Epithelial cell of proximal tubule (primary cell): ENCODE results near the gene PDZD2. TPM values are rescaled to one million over a fixed set of nuclear protein-coding genes. Genes with fewer than 3 reads are reported as not detected.
"Not testable (repeated sequence)": the region's sequence is repeated elsewhere in the genome, so short reads cannot be mapped to it uniquely, and the experiment has no call there.

ENCODE experiments used
- DNase-seq: peaks from one replicate; pipeline ENCODE4 v3.0.0-alpha.2; 2011; ENCODE audit warnings: low read depth
- H3K4me3 ChIP-seq: 2 replicates; pipeline ENCODE4 v1.5.1; 2011; ENCODE audit warnings: low read depth, mild to moderate bottlenecking, low read length
- total RNA-seq: library from RNA; depleted of rRNA; stranded (reverse); fragments of >200 nt; gene quantifications from 2 replicates; pipeline ENCODE4 v1.2.3, GENCODE V29; 2015
- TF ChIP-seq, protein P1 (sequence below): conservative IDR thresholded peaks from 2 replicates; pipeline ENCODE4 v1.5.1; 2012; ENCODE audit warnings: low read depth, mild to moderate bottlenecking, low read length

PDZD2 gene
- total RNA-seq, 1 donor from 2014 or later, result 8.4 TPM

DNA sequence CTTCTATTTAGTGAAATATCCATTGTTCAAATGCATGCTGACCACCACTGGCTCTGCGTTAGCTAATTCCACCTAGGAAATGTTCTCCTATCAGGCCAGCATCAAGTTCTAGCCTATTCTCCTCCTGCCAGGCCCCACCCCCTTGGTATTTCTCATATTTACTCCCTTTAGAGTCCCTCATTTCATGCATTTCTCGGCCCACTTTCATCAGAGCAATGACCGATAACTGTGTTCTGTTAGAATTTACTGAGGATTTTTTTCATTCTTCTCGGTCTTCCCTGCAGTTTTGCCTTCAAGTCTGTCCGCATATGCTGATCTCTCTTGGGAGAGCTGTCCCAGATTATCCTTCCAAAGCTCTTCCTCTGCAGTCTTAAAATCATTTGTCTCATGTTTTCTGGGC is 391.8 kb downstream of the PDZD2 start:
- TF ChIP-seq, protein P1, sequence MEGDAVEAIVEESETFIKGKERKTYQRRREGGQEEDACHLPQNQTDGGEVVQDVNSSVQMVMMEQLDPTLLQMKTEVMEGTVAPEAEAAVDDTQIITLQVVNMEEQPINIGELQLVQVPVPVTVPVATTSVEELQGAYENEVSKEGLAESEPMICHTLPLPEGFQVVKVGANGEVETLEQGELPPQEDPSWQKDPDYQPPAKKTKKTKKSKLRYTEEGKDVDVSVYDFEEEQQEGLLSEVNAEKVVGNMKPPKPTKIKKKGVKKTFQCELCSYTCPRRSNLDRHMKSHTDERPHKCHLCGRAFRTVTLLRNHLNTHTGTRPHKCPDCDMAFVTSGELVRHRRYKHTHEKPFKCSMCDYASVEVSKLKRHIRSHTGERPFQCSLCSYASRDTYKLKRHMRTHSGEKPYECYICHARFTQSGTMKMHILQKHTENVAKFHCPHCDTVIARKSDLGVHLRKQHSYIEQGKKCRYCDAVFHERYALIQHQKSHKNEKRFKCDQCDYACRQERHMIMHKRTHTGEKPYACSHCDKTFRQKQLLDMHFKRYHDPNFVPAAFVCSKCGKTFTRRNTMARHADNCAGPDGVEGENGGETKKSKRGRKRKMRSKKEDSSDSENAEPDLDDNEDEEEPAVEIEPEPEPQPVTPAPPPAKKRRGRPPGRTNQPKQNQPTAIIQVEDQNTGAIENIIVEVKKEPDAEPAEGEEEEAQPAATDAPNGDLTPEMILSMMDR, result no peak
- no peak for DNase-seq
- no peak overlapping the region for H3K4me3 ChIP-seq

DNA sequence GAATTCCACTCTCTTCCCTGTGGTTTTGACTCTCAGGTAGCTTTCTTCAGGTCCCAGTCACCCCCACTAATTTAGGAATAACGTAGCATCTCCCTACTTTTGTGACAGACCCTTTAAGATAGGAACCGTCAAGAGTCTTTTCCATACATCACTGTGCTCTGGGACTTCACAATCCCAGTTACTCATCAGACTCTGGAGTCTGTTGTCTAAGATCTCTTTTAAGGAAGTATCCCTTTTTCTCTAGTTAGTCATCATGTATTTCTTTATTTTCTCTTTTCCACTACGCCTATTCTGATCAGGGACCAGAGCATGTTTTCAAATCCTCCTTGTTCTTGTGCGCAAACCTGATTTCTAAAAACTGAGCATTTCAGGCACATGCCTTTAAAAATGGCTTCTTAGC is 392.2 kb downstream of the PDZD2 start:
- no peak overlapping the region for H3K4me3 ChIP-seq
- TF ChIP-seq, protein P1, result no peak
- DNase-seq, result no peak

DNA sequence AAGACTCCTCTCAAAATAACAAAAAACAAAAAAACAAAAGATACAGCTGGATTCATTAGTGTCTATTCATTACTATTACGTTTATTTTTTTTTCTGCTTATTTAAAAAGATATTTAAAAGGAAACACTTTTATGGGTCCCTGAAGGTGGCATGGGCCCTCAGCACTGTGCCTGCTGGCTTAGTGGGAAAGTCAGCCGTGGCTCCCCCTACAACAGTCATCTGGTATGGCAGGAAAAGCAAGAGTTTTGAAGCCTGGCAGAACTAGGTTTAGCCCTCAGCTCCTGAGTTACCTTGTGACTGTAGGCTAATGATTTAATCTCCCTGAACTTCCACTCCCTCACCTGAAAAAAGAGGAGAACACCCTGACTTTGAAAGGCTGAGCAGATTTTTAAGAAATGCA is 399.6 kb downstream of the PDZD2 start:
- TF ChIP-seq, protein P1, result no peak
- DNase-seq, result no peak
- no peak overlapping the region for H3K4me3 ChIP-seq

DNA sequence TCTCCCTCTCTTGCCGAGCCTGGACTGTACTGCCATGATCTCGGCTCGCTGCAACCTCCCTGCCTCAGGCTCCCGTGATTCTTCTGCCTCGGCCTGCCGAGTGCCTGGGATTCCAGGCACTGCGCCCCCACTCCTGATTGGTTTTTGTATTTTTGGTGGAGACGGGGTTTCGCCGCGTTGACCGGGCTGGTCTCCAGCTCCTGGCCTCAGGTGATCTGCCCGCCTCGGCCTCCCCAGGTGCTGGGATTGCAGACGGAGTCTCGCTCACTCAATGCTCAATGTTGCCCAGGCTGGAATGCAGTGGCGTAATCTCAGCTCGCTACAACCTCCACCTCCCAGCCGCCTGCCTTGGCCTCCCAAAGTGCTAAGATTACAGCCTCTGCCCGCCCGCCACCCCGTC is 400.2 kb downstream of the PDZD2 start:
- H3K4me3 ChIP-seq, DNase-seq: not testable (repeated sequence)

DNA sequence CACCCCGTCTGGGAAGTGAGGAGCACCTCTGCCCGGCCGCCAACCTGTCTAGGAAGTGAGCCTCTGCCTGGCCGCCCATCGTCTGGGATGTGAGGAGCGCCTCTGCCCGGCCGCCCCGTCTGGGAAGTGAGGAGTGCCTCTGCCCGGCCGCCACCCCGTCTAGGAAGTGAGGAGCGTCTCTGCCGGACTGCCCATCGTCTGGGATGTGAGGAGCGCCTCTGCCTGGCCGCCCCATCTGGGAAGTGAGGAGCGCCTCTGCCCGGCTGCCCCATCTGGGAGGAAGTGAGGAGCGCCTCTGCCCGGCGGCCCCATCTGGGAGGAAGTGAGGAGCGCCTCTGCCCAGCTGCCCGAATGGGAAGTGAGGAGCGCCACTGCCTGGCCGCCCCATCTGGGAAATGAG is 400.7 kb downstream of the PDZD2 start:
- H3K4me3 ChIP-seq, DNase-seq: not testable (repeated sequence)

DNA sequence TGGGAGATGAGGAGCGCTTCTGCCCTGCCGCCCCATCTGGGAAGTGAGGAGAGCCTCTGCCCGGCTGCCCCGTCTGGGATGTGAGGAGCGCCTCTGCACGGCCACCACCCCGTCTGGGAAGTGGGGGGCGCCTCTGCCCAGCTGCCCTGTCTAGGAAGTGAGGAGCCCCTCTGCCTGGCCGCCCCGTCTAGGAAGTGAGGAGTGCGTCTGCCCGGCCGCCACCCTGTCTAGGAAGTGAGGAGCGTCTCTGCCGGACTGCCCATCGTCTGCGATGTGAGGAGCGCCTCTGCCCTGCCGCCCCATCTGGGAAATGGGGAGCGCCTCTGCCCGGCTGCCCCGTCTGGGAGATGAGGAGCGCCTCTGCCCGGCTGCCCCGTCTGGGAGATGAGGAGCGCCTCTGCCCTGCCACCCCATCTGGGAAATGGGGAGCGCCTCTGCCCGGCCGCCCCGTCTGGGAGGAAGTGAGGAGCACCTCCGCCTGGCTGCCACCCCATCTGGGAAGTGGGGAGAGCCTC is 401.3 kb downstream of the PDZD2 start:
- H3K4me3 ChIP-seq, DNase-seq: not testable (repeated sequence)

DNA sequence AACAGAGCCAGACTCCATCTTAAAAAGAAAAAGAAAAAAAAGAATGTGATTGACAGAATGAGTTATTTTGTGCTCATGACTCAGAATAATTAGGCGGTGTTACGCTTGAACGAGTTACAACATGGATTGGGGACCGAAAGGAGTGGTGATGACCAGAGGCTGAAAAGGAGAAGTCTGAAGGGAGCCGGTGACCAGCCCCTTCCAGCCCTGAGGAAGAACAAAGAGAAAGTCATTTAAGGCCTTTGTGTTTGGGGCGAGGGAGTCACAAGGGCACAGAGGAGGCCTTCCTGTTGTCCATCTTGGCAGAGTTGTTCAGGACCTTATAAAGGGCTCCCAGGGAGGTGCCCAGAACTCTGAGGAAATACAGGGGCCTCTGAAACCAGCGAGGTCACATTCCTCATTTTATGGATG is 403.6 kb downstream of the PDZD2 start:
- no peak overlapping the region for H3K4me3 ChIP-seq
- no peak for DNase-seq
- TF ChIP-seq, protein P1, result no peak

DNA sequence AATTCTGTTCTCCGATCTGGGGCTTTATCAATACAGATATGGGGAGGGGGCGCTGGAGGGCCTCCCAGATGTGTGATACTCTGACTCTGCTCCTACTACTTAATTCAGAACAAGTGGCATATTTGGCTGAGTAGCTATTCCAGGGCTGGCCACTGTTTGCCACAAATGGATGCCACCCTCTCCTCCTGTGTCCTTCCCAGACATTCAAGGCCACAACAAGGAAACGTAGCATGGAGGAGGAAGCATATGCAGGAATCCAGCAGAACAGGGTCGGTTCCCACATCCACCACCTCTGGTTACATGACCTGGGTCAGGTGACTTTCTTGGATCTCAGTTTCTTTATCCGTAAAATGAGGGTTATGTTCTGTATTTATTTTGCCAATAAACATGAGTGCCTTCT is 404.2 kb downstream of the PDZD2 start:
- TF ChIP-seq, protein P1, result no peak

DNA sequence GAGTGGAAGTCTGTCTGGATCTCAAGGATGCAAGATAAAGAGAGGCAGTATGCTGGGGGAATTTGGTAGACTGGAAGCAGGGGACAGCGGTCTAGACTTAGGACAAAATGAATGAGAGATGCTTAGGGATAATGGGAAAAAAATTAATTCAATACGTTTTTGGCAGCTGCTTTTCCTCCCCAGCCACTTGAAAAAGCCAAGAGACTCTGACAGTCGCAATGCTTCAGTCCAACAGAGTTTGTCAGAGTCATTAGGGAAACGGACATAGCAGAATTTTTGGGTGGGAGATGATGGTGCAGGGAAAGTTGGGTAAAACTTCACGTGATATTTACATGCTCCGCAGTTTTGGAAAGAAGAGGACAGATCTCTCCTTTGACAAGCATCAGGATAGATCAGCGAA is 405.5 kb downstream of the PDZD2 start:
- no peak overlapping the region for H3K4me3 ChIP-seq
- DNase-seq, result no peak
- TF ChIP-seq, protein P1, result no peak

More for the DNA sequence above, 404.2 kb downstream of the PDZD2 start:
- no peak overlapping the region for H3K4me3 ChIP-seq
- DNase-seq, result no peak
